ENCODE measurements around the gene EMX2. TPM values are rescaled to one million over a fixed set of nuclear protein-coding genes. Genes with fewer than 3 reads are reported as not detected.

The EMX2 gene
- total and polyA plus RNA-seq, 2 experiments from 2014 or later = not detected

DNA sequence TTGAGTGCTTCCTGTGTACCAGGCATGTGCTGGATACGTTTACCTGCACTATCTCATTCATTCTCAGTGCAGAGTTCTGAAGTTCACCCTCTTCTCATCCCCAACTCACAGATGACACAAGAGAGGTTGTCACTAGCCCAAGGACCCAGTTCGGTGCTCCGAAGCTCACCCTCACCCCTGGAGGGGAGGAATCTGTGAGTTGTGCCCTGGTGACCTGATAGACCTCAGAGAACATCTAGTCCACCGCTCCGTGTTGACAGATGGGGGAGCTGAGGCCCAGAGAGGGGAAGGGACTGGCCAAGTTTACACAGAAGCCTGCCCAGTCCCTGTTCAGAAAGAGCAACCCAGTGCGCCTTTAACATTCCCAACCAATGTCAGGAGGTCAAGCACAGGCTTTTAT lies 44.8 kb upstream of the EMX2 start:
- Histone ChIP-seq H3K27ac (no peak overlapping the region), H3K4me2 (no peak overlapping the region), H3K79me2 (no peaks in the 10 kb centered on the region), H3K9me2 (replicated peaks; ENCODE audit: insufficient read depth) (no peaks in the 10 kb centered on the region), H3K9me3 (ENCODE audit: low read depth) (no peaks in the 10 kb centered on the region), H3K4me3 (no peak overlapping the region), H3K4me1 (ENCODE audit: insufficient read depth) (no peaks in the 10 kb centered on the region), H3K36me3 (replicated peaks; ENCODE audit: insufficient read depth, low read depth) (no peaks in the 10 kb centered on the region), H4K20me1 (ENCODE audit: insufficient read depth, poor library complexity, severe bottlenecking) (no peaks in the 10 kb centered on the region), H2AFZ (no peak overlapping the region), H3K27me3 (peaks cover 19% of the 10 kb centered on the region)
- WGBS (ENCODE audit: low lambda C conversion rate, missing lambda C conversion rate) = 70% methylated on average over 6 of the region's 6 CpGs
- DNase-seq (ENCODE audit: low spot score) = no peak
- TF ChIP-seq, protein P1, sequence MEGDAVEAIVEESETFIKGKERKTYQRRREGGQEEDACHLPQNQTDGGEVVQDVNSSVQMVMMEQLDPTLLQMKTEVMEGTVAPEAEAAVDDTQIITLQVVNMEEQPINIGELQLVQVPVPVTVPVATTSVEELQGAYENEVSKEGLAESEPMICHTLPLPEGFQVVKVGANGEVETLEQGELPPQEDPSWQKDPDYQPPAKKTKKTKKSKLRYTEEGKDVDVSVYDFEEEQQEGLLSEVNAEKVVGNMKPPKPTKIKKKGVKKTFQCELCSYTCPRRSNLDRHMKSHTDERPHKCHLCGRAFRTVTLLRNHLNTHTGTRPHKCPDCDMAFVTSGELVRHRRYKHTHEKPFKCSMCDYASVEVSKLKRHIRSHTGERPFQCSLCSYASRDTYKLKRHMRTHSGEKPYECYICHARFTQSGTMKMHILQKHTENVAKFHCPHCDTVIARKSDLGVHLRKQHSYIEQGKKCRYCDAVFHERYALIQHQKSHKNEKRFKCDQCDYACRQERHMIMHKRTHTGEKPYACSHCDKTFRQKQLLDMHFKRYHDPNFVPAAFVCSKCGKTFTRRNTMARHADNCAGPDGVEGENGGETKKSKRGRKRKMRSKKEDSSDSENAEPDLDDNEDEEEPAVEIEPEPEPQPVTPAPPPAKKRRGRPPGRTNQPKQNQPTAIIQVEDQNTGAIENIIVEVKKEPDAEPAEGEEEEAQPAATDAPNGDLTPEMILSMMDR (IDR thresholded peaks at IDR 0.05; ENCODE audit: poor library complexity) = no peak
- TF ChIP-seq EZH2phosphoT487 (IDR thresholded peaks at IDR 0.05; ENCODE audit: low read depth, severe bottlenecking, unreplicated experiment) (no peak), EZH2 (IDR thresholded peaks at IDR 0.05; ENCODE audit: borderline replicate concordance) (no peak)

DNA sequence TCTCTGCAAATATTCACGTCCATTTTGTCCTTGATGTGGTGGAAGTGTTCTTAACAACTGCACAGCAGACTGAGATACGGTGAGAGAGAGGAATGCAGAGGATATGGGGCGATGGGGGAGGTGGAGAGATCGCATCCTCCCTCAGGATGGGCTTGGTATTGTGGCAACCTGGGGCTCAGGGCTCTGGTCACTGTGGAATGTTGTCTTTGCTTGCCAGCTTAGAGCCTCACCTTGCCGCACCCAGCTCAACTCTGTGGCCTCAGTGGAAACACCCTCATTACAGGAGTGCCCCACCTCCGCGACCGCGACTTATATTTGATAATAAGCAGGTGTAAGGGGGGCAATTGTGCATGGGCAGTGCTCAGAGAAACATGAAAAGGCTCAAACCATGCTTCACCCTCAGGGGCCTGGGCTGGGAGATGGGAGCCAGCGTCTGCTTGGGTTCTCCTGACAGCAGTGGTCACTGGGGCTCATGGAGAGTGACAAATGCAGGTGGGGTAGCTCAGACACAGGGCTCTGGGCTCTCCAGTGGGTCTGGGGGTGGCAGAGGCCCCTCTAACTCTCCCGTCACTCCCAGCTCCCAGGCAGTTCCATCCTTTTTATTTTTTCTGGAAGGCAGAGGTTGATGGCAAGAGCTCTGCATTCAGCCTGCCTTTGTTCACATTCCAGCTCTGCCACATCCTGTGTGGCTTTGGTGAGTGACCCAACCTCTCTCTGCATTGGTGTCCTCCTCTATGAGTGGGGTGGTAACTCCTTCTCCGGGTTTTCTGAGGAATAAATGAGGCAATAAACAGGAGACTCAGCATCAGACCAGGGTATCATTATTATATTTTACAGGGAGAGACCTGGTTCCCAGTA lies 43.1 kb upstream of the EMX2 start:
- no peaks in the 10 kb centered on the region for H4K20me1 ChIP-seq (ENCODE audit: insufficient read depth, poor library complexity, severe bottlenecking)
- H2AFZ ChIP-seq = no peak overlapping the region
- no peaks in the 10 kb centered on the region for H3K4me1 ChIP-seq (ENCODE audit: insufficient read depth)
- DNase-seq (ENCODE audit: low spot score) = no peak
- TF ChIP-seq, protein P1 (IDR thresholded peaks at IDR 0.05; ENCODE audit: poor library complexity) = no peak
- TF ChIP-seq EZH2 (IDR thresholded peaks at IDR 0.05; ENCODE audit: borderline replicate concordance) (no peak), EZH2phosphoT487 (IDR thresholded peaks at IDR 0.05; ENCODE audit: low read depth, severe bottlenecking, unreplicated experiment) (no peak)
- no peaks in the 10 kb centered on the region for H3K79me2 ChIP-seq
- H3K27me3 ChIP-seq = peaks cover 3% of the 10 kb centered on the region
- H3K4me2 ChIP-seq = no peak overlapping the region
- H3K9me3 ChIP-seq (ENCODE audit: low read depth) = no peaks in the 10 kb centered on the region
- WGBS (ENCODE audit: low lambda C conversion rate, missing lambda C conversion rate) = 74% methylated on average over 11 of the region's 12 CpGs
- no peak overlapping the region for H3K27ac ChIP-seq
- no peaks in the 10 kb centered on the region for H3K9me2 ChIP-seq (replicated peaks; ENCODE audit: insufficient read depth)
- H3K36me3 ChIP-seq (replicated peaks; ENCODE audit: insufficient read depth, low read depth) = no peaks in the 10 kb centered on the region
- H3K4me3 ChIP-seq = no peak overlapping the region

DNA sequence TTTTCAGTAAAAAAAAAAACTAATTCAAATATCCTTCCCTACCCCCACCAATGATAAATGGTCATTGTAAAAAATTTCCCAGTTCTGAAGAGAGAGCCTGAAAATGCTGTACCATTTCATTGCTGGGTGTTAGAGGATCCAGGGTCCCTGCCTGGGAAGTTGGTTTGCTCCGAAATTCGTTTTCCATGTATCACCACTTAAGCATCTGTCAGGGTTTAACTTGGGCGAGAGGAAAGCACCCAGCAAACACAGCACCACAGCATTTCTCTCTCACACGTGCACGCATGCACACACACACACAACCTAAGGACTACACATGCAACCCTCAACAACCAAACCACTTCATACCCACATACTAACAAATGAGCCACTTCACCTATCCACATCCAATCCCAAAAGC lies 42.1 kb upstream of the EMX2 start:
- no peaks in the 10 kb centered on the region for H3K9me2 ChIP-seq (replicated peaks; ENCODE audit: insufficient read depth)
- TF ChIP-seq, protein P1 (IDR thresholded peaks at IDR 0.05; ENCODE audit: poor library complexity) = no peak
- TF ChIP-seq EZH2phosphoT487 (IDR thresholded peaks at IDR 0.05; ENCODE audit: low read depth, severe bottlenecking, unreplicated experiment) (no peak), EZH2 (IDR thresholded peaks at IDR 0.05; ENCODE audit: borderline replicate concordance) (no peak)
- H4K20me1 ChIP-seq (ENCODE audit: insufficient read depth, poor library complexity, severe bottlenecking) = no peaks in the 10 kb centered on the region
- no peaks in the 10 kb centered on the region for H3K9me3 ChIP-seq (ENCODE audit: low read depth)
- WGBS (ENCODE audit: low lambda C conversion rate, missing lambda C conversion rate) = 93% methylated on average over 5 of the region's 5 CpGs
- H3K27ac ChIP-seq = no peak overlapping the region
- H3K36me3 ChIP-seq (replicated peaks; ENCODE audit: insufficient read depth, low read depth) = no peaks in the 10 kb centered on the region
- DNase-seq (ENCODE audit: low spot score) = no peak
- H3K79me2 ChIP-seq = no peaks in the 10 kb centered on the region
- H3K4me1 ChIP-seq (ENCODE audit: insufficient read depth) = no peaks in the 10 kb centered on the region
- no peaks in the 10 kb centered on the region for H3K27me3 ChIP-seq
- H3K4me3 ChIP-seq = no peak overlapping the region
- H3K4me2 ChIP-seq = no peak overlapping the region
- no peak overlapping the region for H2AFZ ChIP-seq

Measured in hepatocyte (in vitro differentiated cells).